Mesodermal cell (in vitro differentiated cells): ENCODE measurements around the gene FOXN3.

Source experiments
- H3K27ac ChIP-seq: 2 replicates; pipeline ENCODE4 v1.7.0; 2013; ENCODE audit warnings: mild to moderate bottlenecking, low read depth, low read length, moderate library complexity; ENCODE audit not compliant: severe bottlenecking
- H3K36me3 ChIP-seq: 2 replicates; pipeline ENCODE4 v1.7.1; 2013; ENCODE audit warnings: mild to moderate bottlenecking, low read length, moderate library complexity; ENCODE audit not compliant: control insufficient read depth, insufficient read depth
- H3K4me1 ChIP-seq: one replicate; pipeline ENCODE4 v1.7.1; 2013; ENCODE audit warnings: mild to moderate bottlenecking, low read length; ENCODE audit not compliant: insufficient read depth, control insufficient read depth, poor library complexity, severe bottlenecking
- H3K4me3 ChIP-seq: 2 replicates; pipeline ENCODE4 v1.7.0; 2013; ENCODE audit warnings: low read length, control low read depth, mild to moderate bottlenecking; ENCODE audit not compliant: insufficient read depth, poor library complexity, severe bottlenecking; ENCODE audit errors: extremely low read depth
- H3K9me3 ChIP-seq: 2 replicates; pipeline ENCODE4 v1.7.1; 2013; ENCODE audit warnings: mild to moderate bottlenecking, low read length, moderate library complexity; ENCODE audit not compliant: control insufficient read depth
- WGBS, 2 experiments: methylation state at CpG; one replicate each; pipeline ENCODE4 v1.1.5; 2013; ENCODE audit warnings: missing lambda C conversion rate in 2 of 2; ENCODE audit not compliant: insufficient coverage in 2 of 2; 5-methylcytosine and 5-hydroxymethylcytosine counted together

FOXN3 gene

DNA sequence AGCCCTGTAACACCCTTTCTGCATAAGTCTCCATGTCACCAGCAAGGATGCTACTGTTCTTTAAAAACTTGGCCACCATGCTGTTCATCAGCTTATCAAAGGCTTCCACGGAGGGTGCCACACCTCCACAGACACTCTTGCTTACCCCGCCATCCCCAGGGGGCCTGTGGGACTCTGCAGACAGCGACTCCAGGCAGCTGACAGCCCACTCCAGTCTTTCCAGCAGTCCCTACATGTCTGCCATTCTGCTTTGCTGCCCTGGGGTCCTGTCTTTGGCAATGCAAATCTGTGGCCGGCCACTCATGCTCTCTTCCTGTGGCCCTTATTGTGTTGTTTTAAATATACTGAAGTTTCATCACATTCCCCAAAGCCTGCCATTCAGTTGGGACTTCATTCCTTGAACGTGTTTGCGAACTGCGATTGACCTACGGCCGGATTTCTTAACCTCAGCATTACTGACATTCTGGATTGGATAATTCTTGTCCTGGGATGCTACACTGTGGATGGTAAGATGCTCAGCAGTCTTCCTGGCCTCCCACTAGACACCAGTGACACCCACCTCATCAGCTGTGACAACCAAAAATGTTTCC lies 125.6 kb downstream of the FOXN3 start:
- Histone ChIP-seq H3K27ac (no peak overlapping the region), H3K9me3 (no peaks in the 10 kb centered on the region), H3K4me3 (no peak overlapping the region), H3K4me1 (peaks cover 4% of the 10 kb centered on the region), H3K36me3 (peaks cover 13% of the 10 kb centered on the region)
- 53 to 55% methylated on average over 3 to 9 of the region's 9 CpGs for WGBS, 2 experiments

DNA sequence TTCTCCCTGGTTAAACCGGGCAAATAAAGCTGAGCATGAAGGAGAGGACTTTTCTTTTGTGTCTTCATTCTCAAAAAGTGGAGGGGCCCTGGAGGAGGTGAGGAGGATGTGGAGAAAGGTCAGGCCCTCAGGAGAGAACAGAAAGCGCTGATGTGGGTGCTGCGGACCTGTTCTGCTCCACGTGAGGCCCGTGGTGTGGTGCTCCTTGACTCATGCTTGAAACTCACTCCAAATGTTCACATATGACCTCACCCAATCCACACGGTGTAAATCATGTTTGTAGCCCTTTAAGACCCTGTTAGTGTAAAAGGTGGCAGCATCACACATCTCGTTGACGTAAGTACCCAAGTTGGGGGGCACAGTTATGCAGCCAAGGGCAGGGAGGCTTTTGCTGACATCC lies 126.2 kb downstream of the FOXN3 start:
- Histone ChIP-seq H3K27ac (no peak overlapping the region), H3K4me3 (no peak overlapping the region), H3K4me1 (peaks cover 4% of the 10 kb centered on the region), H3K36me3 (peaks cover 13% of the 10 kb centered on the region), H3K9me3 (no peaks in the 10 kb centered on the region)
- 88% methylated on average over 5 to 8 of the region's 8 CpGs for WGBS, 2 experiments

DNA sequence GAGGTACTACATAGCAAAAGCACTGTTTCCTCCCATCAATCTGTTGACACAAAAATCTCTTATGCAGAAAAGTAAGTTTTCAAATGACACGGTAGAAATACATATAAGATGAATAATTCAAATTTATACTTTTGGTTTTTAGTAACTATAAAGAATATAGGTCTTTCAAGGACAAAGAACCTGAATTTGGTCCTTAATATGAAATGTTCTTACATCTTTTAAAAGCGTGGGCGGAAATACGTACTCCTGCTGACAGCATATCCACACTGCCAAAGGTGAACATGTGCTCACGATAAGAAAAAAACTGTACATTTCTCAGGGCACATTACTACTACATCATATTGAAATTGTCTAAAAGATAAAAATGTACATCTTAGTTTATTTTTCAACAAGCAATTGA lies 127.6 kb downstream of the FOXN3 start:
- peaks cover 13% of the 10 kb centered on the region for H3K36me3 ChIP-seq
- H3K27ac ChIP-seq: no peak overlapping the region
- no CpG with 5 or more reads among the region's 5 CpGs for WGBS, 2 experiments
- H3K9me3 ChIP-seq: no peaks in the 10 kb centered on the region
- H3K4me3 ChIP-seq: no peak overlapping the region
- H3K4me1 ChIP-seq: peaks cover 4% of the 10 kb centered on the region

DNA sequence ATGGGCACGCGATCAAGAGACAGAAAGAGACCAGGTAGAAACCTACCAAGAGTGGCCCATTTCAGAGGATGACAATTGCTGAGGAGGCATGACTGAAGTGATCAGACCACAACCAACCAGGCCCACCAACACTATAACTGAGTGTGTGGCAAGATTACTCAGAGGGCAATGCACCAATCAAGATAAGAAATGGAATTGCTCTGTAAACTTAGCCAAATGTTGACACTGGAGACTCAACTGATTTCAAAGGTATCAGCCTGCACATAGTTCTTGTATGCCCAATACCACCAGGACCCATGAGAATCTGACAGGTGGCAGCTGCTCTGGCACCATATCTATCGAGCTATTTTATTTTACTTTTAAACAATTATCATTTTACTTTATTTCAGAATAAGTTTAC lies 128.9 kb downstream of the FOXN3 start:
- peaks cover 4% of the 10 kb centered on the region for H3K4me1 ChIP-seq
- no CpG with 5 or more reads among the region's 3 CpGs for WGBS, 2 experiments
- H3K36me3 ChIP-seq: peaks cover 13% of the 10 kb centered on the region
- no peaks in the 10 kb centered on the region for H3K9me3 ChIP-seq
- H3K27ac ChIP-seq: no peak overlapping the region
- no peak overlapping the region for H3K4me3 ChIP-seq

DNA sequence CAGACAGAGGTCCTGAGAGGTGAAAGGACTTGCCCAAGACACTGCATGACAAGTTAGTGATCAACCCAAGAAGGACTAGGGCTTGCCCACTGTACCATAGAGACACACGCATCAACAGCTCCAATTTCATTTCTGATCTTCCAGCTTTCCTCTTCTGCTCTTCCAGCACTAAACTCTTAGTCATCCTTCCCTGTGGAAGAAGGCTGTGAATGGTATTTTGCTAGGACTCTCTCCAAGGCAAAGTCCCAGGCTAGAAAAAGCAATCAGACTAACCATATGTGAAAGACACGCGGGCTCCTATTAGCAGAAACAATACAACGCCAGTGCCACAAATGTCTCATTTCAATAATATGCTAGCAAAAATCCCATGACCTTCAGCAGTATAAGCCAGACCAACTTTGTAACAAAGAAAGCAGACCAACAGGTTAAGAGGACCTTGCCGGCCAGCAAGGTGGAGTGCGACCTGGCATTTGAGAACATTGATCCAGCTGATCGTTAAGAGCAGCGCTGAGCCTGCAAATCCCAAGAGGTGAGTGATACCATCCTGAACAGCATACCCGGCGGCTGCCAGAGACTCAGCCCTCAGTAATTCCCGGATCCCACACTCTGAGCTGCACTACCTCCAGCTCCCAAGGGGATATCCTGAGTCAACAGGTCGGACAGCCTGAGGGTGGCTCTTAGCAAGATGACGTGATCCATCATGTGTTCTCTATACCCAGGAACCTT lies 132.5 kb downstream of the FOXN3 start:
- Histone ChIP-seq H3K4me1 (no peaks in the 10 kb centered on the region), H3K36me3 (peaks cover 11% of the 10 kb centered on the region), H3K4me3 (no peak overlapping the region), H3K27ac (no peak overlapping the region), H3K9me3 (no peaks in the 10 kb centered on the region)
- 79 to 91% methylated on average over 9 to 12 of the region's 13 CpGs for WGBS, 2 experiments

DNA sequence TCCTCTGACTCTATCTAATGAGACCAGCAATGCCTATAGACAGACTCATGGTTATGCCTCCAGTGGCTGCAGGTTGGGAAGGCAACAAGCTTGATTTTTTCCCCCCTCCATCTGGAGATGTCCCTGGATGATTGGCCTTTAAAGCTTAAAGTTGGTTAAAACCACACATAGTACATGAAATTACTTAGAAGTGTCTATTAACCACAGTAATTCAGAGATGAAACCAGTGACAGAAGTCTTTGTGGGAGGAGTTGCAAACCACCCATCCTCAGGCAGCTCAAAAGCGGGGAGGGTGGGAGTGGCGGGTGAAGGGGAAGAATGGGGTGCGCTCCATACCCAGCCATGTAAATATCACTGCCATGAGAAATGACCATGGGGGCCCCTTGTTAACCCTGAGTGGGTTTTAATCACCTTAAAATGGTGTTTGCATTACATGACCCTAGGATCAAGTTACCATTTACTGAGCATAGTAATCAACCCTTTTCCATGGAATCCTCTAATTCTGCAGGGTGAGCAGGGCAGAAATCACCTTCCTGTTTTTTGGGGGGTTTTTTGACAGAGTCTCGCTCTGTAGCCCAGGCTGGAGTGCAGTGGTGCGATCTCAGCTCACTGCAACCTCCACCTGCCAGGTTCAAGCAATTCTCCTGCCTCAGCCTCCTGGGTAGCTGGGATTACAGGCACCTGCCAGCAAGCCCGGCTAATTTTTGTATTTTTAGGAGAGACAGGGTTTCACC lies 133.5 kb downstream of the FOXN3 start:
- WGBS, 2 experiments: 89 to 100% methylated on average over 1 of the region's 6 CpGs

DNA sequence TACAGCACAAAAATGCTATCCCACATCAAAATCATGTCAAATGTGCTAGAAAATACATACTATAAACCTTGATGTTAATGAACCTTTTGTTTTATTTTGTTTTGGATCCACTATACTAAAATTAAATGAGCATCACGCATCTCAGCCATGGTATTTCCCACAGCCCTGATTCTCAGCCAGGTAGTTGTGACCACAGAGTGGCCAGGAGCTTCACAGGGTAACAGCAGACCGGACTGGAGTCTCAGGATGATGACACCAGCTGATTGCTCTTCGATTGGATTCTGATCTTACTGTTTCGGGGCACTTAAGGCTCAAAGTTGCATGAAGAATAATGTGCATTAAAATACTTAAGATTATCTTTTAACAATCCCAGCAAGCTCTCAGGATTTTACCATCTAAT lies 134.8 kb downstream of the FOXN3 start:
- H3K9me3 ChIP-seq: no peaks in the 10 kb centered on the region
- peaks cover 15% of the 10 kb centered on the region for H3K36me3 ChIP-seq
- H3K27ac ChIP-seq: no peak overlapping the region
- WGBS, 2 experiments: 83 to 100% methylated on average over 2 of the region's 4 CpGs
- H3K4me1 ChIP-seq: no peaks in the 10 kb centered on the region
- no peak overlapping the region for H3K4me3 ChIP-seq

More for the DNA sequence above, 133.5 kb downstream of the FOXN3 start:
- H3K4me1 ChIP-seq: no peaks in the 10 kb centered on the region
- H3K27ac ChIP-seq: no peak overlapping the region
- peaks cover 15% of the 10 kb centered on the region for H3K36me3 ChIP-seq
- no peaks in the 10 kb centered on the region for H3K9me3 ChIP-seq
- no peak overlapping the region for H3K4me3 ChIP-seq

DNA sequence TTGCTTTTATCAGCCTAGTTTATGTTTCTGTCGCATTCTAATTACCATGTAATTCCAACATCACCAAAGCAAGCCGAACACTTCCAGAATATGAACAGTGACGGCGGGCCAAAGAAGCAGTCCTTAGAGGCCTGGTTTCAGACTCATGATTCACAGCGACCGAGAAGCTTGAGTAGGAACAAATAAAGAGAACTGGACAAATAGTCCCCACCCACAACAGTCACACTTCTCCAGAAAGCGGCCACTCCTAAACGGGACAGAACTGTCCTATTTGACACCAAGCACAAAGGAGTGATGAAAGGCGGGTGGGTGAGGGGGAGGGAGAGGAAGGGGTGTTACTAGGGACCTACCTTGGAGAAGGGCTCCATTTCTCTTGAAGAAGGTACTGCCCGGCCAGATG lies 136.4 kb downstream of the FOXN3 start:
- Histone ChIP-seq H3K4me3 (no peak overlapping the region), H3K27ac (no peak overlapping the region), H3K4me1 (no peaks in the 10 kb centered on the region), H3K9me3 (no peaks in the 10 kb centered on the region), H3K36me3 (peaks cover 15% of the 10 kb centered on the region)
- WGBS, 2 experiments: 97 to 98% methylated on average over 6 to 7 of the region's 10 CpGs

DNA sequence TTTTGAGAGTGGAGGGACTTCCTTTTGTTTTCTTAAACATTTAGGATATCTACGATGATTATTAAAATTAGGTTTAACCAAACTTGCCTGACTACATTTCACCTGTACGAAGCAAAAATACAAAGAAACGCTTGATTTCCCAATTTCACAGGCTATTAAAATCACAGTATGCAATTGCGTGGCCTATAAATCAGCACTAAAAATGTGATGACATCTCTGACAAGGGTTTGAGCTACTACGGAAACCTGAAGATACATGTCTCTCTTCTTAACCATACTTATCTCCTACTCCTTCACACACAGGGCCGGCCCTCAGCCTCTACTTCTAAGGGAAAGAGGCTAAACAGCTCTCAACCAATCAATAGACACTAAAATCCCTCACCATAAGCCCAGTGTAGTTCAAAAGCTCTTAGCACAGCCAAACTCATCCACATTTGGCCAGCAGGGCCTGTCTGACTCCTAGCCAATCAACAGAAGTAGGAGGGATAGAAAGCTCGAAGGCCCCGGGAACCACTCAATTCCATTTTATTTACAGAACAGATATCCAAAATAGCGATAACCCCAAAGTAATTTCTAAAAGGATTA lies 137.3 kb downstream of the FOXN3 start:
- no peak overlapping the region for H3K4me3 ChIP-seq
- no peaks in the 10 kb centered on the region for H3K9me3 ChIP-seq
- no peaks in the 10 kb centered on the region for H3K4me1 ChIP-seq
- peaks cover 15% of the 10 kb centered on the region for H3K36me3 ChIP-seq
- 93 to 97% methylated on average over 6 of the region's 9 CpGs for WGBS, 2 experiments
- no peak overlapping the region for H3K27ac ChIP-seq

DNA sequence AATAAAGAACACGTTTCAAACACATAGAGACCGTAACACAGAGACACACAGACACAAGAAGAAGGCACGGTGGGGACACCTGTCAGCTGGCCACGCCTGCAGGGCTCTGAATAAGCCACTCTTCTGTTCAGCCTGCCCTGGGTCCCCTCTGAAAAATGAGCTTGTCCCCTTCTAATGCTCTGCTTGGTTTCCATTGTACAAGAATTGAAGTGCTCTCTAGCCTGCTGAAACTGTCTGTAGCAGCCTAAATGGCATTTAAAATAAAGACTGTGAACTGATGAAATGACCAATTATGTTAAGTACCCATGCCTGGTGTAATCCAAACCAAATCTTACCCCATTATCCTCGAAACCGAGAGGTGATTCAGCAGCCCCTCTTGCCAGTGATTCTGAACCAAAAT lies 139.8 kb downstream of the FOXN3 start:
- Histone ChIP-seq H3K4me3 (no peak overlapping the region), H3K36me3 (peaks cover 15% of the 10 kb centered on the region), H3K27ac (no peak overlapping the region), H3K4me1 (no peaks in the 10 kb centered on the region), H3K9me3 (no peaks in the 10 kb centered on the region)
- WGBS, 2 experiments: 84 to 100% methylated on average over 4 to 5 of the region's 6 CpGs
